HG02642 (cell line): ENCODE results near the gene HDHD5.

Experiments
- ATAC-seq: cut with Tn5 transposase; IDR thresholded peaks from one replicate; pipeline ENCODE4 v1.9.1; 2021; ENCODE audit warnings: mild to moderate bottlenecking; ENCODE audit not compliant: unreplicated experiment, poor library complexity

Gene HDHD5

GRCh38 chr22:17108256-17109112 is 50.6 kb downstream of the HDHD5 start:
- no peak for ATAC-seq

GRCh38 chr22:17107547-17107810 is 51.6 kb downstream of the HDHD5 start:
- no peak for ATAC-seq

GRCh38 chr22:17106785-17107546 is 52.1 kb downstream of the HDHD5 start:
- ATAC-seq: no peak

- no peak for ATAC-seq
These were observed 52.8 kb downstream of the HDHD5 start for GRCh38 chr22:17106161-17106784.

- ATAC-seq: no peak
These were observed 53.6 kb downstream of the HDHD5 start for GRCh38 chr22:17105143-17106129.

- no peak for ATAC-seq
These were observed 54.6 kb downstream of the HDHD5 start for GRCh38 chr22:17104336-17104935.

GRCh38 chr22:17103351-17103750 is 55.7 kb downstream of the HDHD5 start:
- ATAC-seq: no peak

GRCh38 chr22:17102297-17102667 is 56.8 kb downstream of the HDHD5 start:
- ATAC-seq: no peak

- ATAC-seq: no peak
These were observed 57.4 kb downstream of the HDHD5 start for GRCh38 chr22:17101475-17102296.

GRCh38 chr22:17100621-17101020 is 58.5 kb downstream of the HDHD5 start:
- no peak for ATAC-seq

GRCh38 chr22:17098379-17098819 is 60.7 kb downstream of the HDHD5 start:
- ATAC-seq: no peak

- ATAC-seq: no peak
These were observed 61.4 kb downstream of the HDHD5 start for GRCh38 chr22:17097701-17098100.

- no peak for ATAC-seq
These were observed 62.0 kb downstream of the HDHD5 start for GRCh38 chr22:17097062-17097461.

- no peak for ATAC-seq
These were observed 63.0 kb downstream of the HDHD5 start for GRCh38 chr22:17096071-17096470.

- ATAC-seq: no peak
These were observed 63.5 kb downstream of the HDHD5 start for GRCh38 chr22:17095538-17095937.

GRCh38 chr22:17093081-17093480 is 66.0 kb downstream of the HDHD5 start:
- ATAC-seq: no peak

GRCh38 chr22:17091851-17092250 is 67.2 kb downstream of the HDHD5 start:
- no peak for ATAC-seq

GRCh38 chr22:17090550-17090949 is 68.5 kb downstream of the HDHD5 start:
- ATAC-seq: no peak
